DMS153 treated with DMSO at 0.1 percent for 48 hours (cell line): ENCODE measurements around the gene TBCD.
"Not testable (repeated sequence)": the region's sequence is repeated elsewhere in the genome, so short reads cannot be mapped to it uniquely, and the experiment has no call there.

Source experiments
- DNase-seq: peaks from one replicate; lab custom pipeline; 2025; ENCODE audit not compliant: unreplicated experiment; lab: John Stamatoyannopoulos, UW

TBCD gene

DNA sequence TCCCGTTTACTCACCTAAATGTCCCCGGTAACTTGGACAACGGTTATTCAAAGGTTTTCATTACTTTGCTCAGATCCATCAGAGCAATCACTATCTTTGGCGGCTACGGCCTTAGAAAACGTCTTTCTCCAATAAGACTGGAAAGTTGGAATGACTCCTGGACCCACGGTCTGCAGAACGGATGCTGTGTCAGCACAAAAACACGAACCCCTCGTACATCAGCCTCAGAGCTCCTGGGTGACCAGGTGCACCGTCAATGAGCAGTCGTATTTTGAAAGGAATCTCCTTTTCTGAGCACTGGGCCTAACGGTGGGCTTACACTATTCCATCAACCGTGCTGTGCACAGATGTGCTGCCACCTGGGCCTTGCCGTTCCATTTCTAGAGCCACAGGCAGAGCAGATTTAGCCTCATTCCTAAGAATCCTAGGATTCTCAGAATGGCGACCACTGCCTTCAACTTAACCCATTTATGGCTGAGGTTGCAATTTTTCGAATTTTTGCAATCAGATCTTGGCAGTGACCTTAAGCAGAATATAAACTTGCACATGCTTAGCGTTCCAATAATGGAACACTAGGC is 198.7 kb downstream of the TBCD start:
- no peak for DNase-seq

DNA sequence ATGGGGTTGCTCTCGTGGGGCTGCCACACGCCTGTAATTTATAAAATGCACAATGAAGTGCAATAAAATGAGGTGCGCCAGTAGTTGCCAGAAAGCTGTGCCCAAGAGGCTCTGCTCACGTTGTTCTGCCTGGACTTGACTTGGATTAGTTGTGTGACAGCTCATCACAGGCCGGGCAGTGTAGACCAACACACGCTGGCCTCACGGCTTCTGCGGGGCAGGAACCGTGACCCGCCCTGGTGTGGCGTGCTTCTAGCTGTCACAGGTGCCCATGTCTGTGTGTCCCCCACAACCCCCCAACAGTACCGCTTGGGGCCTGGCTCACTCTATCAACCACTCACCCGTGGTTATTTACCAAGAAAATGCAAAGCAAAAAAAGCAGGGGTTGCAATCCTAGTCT is 200.2 kb downstream of the TBCD start:
- no peak for DNase-seq

DNA sequence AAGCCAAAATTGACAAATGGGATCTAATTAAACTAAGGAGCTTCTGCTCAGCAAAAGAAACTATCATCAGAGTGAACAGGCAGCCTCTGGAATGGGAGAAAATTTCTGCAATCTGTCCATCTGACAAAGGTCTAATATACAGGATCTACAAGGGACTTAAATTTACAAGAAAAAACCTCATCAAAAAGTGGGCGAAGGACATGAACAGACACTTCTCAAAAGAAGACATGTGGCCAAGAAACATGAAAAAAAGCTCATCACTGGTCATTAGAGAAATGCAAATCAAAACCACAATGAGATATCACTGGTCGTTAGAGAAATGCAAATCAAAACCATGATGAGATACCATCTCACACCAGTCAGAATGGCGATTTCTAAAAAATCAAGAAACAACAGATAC is 203.2 kb downstream of the TBCD start:
- not testable (repeated sequence) for DNase-seq

DNA sequence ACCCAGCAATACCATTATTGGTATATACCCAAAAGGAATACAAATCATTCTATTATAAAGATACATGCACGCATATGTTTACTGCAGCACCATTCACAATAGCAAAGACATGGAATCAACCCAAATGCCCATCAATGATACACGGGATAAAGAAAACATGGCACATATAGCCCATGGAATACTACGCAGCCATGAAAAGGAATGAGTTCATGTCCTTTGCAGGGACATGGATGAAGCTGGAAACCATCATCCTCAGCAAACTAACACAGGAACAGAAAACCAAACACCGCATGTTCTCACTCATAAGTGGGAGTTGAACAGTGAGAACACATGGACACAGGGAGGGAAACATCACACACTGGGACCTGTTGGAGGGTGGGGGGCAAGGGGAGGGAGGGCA is 203.8 kb downstream of the TBCD start:
- DNase-seq: not testable (repeated sequence)

DNA sequence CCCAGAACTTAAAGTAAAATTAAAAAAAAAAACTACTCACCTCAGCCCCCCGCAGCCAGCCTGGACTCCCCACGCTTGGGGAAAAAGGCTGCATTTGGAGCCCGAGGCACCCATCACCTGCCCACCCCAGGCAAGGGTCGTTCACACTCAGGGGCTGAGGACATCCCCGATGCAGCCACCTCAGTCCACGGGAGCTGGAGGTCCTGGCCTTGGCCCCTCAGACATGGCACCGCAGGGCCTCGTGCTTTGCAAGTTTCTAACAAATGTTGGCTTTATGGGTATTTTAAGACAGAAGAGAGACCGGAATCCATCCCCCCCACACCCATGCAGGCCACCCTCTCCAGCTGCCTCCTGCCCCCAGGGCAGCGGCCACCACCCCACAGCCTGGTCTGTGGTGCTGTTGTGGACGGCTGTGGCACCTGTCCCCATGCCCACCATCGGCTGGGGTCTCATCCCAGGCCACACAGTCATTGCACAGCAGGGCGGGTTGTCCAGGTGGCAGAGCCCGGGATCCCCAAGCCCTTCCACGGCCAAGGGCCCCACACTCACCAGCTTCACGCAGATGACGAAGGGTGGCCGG is 204.4 kb downstream of the TBCD start:
- DNase-seq: no peak

DNA sequence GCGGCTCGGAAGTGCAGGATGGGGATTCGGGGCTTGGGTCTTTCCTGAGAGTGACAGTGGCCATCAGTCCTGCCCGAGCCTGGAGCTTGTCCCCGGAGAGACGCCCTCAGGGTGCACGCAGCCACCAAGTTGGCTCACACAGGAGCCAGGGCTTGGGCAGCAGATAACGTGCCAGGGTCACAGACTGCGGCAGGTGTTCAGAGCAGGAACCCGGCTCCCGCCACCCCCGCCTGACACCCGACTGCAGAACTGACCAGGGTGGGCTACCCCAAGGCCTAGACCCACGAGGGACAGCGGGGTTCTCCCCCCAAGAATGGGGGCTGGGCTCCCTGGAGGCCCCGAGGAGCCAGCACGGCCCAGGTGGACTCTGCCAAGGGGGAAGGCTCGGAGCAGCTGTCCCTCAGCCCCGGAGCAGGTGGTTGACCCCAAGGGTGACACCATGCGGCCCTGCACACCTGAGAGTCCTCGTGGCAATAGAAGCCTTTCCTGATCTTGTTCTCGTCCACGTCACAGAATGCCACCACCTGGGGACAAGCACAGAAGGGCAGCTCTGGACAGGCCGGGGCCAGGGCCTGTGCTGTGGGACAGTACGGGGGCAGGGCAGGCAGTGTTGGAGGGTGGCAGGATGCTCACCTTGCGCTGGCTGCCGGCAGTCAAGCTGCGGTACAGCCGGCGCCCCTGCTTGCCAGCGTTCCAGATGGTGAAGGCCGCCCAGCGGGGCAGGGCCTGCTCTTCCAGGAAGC is 205.0 kb downstream of the TBCD start:
- no peak for DNase-seq

DNA sequence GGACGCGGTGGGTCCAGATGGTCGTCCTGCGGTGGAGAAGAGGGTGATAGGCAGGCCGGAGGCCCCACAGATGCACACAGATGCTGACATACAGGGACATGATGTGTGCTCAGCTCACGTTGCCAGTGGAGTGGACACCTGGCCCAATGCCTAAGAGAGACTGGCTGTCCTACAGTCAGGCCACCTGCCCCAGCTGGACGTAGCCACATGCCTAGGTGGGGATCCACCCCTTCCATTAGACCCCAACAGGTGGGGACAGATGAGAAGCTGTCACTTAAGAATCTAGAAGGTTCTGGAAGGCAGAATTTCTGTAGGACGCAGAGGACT is 205.6 kb downstream of the TBCD start:
- DNase-seq: no peak

DNA sequence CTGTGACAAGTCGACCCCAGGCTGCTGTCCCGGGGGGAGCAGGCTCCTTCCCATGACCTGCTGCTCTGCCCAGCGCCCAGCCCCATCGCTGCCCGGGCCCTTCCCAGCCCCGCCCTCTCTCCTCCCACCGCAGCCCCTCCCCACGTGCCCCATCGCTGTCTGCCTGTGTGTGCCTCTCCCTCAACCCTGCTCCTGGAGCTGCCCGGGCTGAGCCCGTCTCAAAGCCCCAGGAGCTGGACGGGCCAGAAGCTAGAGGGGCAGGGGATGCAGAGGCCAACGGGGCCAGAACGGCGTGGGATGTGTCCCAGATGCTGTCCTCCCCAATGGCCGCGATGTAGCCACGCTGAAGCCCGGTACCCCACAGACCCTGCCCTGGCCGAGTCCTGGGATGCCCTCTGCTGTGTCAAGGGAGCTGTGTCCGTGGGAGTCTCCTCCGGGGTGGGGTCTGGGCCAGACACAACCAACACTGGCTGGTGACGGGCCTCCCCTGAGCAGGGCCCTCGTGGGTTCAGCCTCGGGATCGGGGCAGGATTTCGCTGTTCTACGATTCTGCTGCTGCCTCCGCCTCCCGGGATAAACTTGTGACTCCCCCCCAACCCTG is 206.2 kb downstream of the TBCD start:
- DNase-seq: no peak

DNA sequence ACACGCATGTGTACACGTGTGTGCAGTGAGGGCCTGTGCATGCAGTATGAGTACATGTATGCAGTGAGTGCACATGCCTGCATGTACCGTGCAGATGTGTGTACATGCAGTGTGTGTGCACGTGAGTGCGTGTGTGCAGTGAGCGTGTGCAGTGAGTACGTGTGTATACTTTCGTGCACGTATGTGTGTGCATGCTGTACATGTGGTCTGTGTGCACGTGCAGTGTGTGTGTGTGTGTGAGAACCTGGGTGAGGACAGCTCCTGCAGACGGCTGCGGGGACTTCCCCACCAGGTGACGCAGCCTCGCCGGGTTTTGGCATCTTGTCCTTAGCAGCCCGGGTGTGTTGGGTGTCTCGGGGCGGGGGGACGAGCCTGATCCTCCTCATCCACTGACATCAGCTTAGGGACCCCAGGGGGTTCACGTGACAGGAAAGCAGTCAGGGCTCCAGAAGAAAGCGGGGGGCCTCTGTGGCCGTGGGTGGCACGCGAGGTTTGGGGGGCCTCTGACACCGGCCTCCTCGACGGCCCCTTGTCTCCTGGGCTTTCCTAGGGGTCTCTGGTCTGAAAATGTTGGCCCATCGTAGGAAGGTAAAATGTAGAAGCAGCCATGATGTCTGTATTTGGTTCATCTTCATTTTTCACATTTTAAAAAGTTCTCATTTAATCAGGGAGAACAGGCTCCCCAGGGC is 207.5 kb downstream of the TBCD start:
- DNase-seq: no peak

DNA sequence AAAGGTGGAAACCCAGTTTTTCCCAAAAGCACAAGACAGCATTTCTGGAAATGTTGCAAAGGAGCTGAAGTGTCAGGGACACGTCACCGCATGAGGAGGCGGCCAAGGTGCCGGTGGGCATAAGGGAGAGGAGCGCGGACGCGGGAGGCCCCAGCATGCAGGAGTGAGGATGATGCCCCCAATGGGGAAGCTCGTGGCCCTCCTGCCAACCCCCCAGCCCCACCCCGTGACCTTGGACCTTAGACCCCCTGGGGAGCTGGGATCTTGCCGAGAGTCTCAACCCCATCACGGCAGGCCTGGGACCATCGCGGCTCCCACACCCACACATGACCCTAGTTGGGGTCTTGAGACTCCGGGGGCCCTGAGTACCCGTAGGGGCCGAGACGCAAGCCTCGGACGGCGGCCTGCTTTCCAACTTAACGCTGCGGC is 208.1 kb downstream of the TBCD start:
- no peak for DNase-seq

DNA sequence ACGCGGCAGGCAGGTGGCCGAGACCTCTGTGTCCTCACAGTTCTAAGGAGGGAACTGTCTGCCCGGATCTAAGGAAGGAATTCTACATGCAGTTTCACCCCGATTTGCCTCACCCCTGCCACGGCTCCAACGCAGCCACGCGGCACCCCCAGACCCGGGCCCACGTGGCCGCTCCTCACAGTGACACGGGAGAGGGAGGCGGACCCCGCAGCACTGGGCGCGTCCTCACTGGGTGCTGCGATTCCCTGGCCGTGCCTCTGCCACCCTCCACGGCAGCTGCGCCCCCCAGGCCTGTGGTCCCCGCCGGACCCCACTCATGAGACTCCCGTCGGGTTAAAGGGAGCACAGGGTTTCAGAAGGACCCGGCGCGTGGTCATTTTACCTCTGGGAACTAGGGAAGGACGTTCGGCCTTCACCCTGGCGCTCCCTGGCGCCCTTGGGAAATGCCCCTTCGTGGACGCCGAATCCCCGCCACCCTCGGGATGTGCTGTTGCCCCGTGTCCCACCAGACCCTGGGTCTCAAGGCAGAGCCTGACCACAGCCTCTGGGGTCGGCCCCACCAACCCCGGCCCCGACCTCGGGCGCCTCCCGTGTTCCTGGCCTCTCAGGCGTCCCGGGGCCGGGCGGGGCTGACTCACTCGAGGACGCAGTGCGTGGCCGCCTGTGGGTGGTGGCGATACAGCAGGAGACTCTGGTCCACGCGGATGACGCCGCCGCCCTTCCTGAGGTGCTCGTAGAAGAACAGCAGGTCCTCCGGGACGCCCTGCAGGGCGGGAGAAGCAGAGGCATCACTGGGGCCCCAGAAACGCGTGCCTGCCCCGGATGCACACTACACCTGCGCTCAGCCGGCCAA is 208.8 kb downstream of the TBCD start:
- no peak for DNase-seq

DNA sequence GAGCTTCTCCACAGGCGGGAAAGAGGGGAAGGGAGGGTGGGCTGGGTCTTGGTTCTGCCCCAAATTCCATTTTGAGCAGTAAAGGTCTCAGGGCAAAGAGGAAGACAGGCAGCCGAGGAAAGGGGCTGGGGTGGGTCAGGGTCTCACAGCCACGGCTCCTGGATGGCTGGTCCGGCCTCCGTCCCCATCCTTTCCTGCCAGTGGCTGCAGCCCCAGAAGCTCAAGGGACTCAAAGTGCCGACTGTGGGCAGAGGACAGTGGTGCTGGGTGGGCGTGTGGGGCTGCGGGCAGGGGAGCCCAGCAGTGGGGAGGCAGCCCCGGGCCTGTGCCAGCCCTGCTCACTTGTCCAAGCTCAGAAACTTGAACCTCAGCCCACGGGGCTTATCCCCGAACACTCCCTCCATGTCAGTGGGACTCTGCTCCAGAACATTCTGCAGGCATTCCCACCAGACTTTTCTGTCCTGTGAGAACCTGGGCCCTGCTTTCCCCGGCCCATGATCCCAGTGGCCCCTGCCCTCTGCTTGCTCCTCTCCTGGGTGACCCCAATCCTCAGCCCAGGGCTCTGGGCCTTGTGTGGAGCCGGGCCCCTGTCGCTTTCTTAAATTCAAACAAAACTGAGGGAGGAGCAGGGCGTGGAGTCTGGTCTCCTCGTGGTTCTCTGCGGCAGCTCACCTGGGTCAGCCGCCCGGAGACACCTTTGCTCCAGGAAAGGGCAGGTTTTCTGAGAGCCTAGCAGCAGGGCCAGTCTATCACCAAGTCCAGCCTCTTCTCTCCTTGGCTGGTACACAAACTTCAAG is 209.7 kb downstream of the TBCD start:
- DNase-seq: no peak

DNA sequence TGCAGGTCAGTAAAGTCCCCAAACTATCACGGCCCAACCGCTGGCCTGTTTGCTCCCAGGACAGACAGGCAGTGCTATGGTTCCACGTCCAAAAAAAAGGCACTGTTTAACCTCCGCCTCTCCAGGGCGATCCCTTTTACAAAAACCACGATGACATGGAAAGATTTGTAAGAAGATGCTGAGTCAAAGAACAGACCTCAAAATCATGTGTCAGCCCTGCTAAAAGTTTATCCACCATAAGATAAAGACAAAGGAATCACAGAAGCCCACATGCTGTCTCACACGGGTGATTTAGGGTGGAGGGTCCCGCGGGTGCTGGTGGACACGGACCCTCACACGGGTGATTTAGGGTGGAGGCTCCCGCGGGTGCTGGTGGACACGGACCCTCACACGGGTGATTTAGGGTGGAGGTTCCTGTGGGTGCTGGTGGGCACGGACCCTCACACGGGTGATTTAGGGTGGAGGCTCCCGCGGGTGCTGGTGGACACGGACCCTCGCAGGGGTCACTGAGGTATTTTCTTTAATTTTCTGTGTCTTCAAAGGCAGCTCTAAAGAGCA is 210.4 kb downstream of the TBCD start:
- no peak for DNase-seq

DNA sequence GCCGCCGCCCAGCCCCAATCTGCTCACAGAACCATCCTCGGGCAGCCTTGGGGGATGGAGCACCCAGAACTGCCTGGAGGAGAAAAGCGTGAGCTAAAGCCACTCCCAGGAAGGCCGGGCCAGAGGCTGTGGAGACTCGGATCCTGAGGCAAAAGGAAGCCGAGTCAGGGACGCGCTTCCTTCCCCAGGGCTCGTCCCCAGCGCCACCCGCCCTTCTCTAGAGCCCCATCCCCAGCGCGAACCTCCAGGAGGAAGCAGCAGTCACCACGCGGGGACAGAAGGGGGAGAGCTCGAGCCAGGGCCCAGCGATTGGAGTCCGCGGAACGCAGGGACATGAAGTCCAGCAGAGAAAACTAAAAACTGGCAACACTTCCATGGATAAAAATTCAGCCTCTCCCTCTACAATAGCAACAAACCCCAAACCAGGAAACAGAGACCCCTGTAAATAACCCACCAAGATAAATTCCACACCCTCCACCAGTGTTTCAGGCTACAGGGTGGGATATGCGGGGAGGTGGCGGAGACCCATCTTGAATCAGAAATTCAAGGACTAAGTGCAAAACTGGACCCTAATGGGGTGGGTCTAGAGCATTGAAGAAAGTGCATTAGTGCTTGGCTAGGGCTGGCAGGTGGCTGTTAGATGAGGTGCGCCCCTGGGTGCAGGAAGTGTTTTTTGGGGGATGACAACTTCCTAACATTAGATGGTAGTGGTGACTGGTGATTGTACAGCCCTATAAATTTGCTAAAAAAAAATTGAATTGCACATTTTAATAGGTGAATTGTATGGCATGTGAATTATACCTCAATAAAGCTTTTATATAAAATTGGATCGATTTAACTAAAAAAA is 211.5 kb downstream of the TBCD start:
- DNase-seq: peak; percentile 19

DNA sequence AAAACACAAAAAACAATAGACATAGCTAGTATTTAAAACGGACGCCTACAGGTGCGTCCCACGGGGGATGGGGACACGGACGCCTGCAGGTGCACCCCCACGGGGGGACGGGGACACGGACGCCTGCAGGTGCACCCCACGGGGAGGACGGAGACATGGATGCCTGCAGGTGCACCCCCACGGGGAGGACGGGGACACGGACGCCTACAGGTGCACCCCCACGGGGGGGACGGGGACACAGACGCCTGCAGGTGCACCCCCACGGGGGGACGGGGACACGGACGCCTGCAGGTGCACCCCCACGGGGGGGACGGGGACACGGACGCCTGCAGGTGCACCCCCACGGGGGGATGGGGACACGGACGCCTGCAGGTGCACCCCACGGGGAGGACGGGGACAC is 212.6 kb downstream of the TBCD start:
- DNase-seq: not testable (repeated sequence)

DNA sequence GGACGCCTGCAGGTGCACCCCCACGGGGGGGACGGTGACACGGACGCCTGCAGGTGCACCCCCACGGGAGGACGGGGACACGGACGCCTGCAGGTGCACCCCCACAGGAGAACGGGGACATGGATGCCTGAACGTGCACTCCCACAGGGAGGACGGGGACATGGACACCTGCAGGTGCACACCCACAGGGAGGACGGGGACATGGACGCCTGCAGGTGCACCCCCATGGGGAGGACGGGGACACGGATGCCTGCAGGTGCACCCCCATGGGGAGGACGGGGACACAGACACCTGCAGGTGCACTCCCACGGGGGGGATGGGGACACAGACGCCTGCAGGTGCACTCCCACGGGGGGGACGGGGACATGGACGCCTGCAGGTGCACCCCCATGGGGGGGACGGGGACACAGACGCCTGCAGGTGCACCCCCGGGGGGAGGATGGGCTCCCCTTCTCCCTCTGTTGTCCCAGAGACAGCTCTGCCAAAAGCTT is 213.0 kb downstream of the TBCD start:
- DNase-seq: no peak

DNA sequence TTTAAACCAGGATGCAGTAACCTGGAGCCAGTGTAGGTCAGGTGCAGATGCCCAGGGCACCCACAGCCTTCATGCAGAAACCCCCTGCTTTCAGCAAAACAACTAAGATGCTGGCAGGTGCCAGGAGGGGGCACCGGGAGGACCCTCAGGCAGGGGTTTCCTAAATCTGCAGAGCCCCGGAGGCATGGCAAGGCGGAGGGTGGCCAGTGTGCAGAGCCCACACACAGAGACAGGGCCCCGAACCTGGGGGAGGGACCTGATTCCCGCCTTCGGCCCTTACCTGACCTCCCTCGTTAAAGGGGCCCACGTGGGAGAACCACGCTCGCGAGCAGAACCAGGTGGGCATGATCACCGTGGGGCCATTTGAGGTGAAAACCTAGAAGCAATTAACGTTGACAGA is 213.5 kb downstream of the TBCD start:
- no peak for DNase-seq

DNA sequence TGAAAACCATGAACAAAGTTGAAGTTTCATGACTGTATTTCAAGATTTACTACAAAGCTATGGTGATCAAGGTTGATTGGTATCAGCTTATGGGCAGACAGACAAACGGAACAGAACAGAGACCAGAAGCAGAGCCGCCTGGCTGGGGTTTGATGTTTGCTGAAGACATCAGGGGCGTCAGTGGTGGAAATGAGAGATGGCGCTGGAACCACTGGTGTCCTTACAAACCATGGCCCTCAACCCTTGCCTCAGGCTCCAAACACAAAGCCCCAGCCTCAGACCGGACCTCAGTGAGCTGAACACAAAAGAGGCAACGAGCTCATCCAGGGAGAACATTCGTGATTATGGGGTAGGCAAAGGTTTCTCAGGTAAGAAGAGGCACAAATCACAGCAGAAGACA is 214.6 kb downstream of the TBCD start:
- DNase-seq: no peak
